Posterior cingulate gyrus (tissue), 11 donors: Measurements from ENCODE around the gene KLHDC8A.
A peak's percentile ranks its signal among the peaks of the same experiment; 100 is the strongest.
"Not testable (repeated sequence)": the region's sequence is repeated elsewhere in the genome, so short reads cannot be mapped to it uniquely, and the experiment has no call there.

Experiments used
- DNase-seq, 10 donors: peaks; one replicate each; pipeline versions ENCODE4 v3.0.0 to v3.0.0-alpha.2; 2020 to 2021; ENCODE audit warnings: mixed read lengths in 3 of 10
- intact Hi-C: fragments of 100-400 bp; cut with DNase I; formaldehyde crosslinking; loops from one replicate; pipeline ENCODE4 v1.15.1; 2023

The KLHDC8A gene

DNA sequence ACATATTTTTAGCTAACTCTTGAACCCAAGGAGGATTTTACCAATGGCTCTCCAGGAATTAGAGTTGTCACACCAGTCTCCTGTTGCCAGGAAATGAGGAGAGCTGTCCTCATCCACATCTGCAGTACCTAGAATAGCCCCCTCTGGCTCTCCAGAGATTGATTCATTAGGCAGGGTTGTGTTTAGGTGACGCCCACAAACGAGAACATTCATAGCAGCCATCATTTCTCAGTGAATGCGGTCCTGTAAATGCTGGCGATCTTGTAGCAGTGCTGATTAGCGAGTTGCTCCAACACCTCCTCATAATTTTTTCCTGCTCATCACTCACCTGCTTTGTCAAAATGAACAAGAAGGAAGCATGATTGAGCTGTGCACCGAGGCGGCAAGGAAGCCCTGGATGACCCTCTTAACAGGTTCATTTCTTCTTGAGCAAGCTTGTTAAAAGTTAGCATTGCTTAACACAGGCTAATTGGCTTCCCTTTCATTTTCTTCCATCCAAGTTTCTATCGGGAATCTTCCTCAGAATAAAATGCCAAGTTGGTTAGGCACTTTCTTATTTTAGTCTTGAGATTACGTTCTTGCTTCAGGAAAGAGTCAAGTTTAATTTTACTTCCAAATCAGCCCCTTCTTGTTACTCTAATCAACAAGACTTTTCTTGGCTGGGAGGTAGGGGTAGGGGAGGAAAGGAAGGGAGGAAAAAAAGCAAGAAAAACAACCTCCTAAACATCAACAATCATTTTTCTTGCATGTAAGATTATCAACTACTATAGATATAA, 16.5 kb upstream of the KLHDC8A start:
- intact Hi-C loops, result no loop called here
- DNase-seq, result no peak

DNA sequence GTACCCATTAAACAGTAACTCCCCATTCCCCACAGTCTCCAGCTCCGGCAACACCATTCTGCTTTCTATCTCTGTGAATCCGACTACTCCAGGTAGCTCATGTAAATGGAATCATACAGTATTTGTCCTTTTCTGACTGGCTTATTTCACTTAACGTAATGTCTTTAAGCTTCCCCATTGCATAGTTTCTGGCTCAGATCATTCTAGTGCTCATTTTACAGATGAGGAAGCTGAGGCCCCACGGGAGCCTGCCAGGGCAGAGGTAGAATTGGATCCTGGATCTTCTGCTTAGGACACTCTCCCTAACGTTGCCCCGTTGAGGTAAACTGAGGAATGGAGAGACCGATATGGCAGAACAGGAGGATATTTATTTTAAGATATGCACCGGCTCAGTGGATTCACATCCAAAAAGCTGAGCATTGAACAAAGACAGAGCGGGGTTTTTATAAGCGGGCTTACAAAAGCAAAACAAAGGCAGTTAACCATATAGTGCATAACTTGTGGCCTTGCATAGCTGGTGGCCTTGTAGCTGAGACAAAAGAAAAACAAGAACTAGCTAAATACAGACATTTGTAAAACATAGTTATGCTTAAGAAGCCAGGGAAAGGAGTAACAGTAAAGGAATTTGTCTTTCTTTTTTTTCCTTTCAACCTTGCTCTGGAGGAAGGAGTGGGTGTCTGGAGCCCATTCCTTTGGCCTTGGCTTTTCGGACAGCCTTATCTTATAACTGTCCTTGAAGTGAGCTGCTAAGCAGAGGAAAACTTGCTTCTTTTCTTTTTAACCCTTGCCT, 15.3 kb upstream of the KLHDC8A start:
- DNase-seq, result no peak
- intact Hi-C loops, result no loop called here

DNA sequence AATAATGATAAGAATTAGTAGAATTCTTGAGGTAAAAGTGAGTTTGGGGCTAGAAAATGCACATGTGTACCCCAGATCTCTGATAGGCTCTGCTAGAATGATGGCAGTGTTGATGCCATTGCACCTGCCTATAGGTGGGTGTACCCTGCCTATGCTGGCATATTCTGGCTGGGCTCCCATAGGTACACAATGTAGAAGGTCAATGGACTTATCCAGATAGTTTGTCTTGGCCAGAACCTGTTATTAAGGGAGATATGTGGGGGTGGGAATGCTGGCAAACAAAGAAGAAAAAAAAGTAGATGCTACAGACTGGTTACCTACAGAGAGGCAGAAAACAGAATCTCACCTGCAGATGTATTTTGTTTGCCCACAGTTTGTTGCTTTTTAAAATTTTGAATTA, 14.1 kb upstream of the KLHDC8A start:
- no peak for DNase-seq
- intact Hi-C loops, result no loop called here

DNA sequence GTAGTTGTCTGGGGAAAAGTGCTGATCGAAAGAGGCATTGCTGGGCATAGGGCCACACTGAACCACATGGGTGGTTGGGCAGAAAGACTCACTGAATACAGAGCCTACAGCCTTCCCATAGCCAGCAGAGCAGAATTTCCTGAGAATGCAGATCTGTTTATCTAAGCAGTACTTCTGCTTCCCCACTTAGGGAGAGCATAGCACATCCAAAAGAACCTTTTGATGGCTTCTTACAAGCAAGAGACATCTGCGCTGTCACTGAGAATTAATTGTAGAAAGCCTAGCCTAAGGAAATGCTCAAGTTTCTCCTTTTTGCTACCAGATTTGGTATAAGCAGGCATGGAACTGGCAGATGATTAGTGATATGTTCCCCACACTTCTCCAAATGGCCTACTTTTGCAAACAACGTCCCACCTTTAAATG, 13.0 kb upstream of the KLHDC8A start:
- DNase-seq, result peak in 2 of 10 donors; percentile 52 to 89
- intact Hi-C loops, result no loop called here

DNA sequence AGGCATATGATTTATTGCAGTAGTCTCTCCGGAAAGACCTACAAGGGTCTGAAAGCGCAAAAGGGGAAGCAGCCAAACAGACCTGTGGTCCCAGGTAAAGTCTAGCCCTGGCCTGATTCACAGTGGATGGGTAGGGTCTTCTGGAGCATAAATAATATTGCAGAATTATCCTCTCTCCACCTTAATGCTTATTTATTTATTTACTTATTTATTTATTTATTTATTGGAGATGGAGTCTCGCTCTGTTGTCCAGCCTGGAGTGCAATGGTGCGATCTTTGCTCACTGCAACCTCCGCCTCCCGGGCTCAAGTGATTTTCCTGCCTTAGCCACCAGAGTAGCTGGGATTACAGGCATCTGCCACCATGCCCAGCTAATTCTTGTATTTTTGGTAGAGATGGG, 11.8 kb upstream of the KLHDC8A start:
- no peak for DNase-seq
- intact Hi-C loops, result no loop called here

DNA sequence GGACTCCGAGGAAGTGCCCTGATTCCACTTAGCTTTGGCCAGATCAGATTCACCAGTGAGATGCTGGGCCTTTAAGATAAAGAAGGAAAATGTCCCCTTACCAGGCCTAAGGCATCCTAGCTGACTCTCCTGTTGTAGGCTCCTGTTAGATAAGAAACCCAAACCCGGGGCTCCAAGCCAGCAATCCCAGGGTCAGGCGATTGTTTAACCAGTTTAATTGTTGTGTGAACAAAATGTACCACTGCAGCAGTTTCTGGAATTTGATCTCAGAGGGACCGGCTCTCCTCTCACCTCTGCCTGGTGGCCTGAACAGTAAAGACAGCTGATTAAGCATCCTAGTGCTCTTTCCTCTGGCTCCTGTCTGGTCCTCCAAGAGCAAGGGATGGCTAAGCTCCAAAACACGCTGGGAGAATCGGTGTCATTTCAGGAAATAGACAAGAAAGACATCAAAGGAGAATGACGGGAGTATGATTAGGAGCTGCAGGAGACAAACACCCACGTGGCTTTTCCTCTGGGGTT, 9.3 kb upstream of the KLHDC8A start:
- intact Hi-C loops, result no loop called here
- no peak for DNase-seq

DNA sequence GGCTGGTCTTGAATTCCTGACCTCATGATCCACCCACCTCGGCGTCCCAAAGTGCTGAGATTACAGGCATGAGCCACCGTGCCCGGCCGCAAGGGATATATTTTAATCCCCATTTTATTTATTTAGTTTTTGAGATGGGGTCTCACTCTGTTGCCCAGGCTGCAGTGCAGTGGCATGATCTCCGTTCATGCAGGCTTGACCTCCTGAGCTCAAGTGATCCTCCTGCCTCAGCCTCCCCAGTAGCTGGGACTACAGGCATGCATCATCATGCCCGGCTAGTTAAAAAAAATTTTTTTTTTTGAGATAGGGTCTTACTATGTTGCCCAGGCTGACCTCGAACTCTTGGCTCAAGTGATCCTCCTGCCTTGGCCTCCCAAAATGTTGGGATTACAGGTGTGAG, 8.4 kb upstream of the KLHDC8A start:
- intact Hi-C loops, DNase-seq: not testable (repeated sequence)

DNA sequence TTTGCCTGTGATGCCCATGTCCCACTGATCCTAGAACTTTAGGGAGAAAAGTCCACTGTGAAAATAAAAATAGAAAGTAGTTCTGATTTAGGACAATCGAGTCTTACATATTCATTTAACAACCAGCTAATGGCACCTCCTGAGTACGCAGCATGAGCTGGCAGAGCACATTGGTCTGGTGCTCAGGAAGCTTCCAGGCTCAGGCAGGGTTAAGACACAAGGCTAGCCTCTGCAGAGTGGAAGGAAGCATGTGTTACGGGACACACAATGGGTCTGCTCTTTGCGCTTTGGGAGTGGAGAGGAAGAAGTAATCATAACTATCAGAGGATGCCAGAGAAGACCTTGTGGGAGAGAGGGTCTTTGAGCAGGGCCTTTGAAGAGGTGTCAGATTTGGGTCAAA, 4.2 kb upstream of the KLHDC8A start:
- intact Hi-C loops, result no loop called here
- DNase-seq, result peak in 1 of 10 donors; percentile 68

DNA sequence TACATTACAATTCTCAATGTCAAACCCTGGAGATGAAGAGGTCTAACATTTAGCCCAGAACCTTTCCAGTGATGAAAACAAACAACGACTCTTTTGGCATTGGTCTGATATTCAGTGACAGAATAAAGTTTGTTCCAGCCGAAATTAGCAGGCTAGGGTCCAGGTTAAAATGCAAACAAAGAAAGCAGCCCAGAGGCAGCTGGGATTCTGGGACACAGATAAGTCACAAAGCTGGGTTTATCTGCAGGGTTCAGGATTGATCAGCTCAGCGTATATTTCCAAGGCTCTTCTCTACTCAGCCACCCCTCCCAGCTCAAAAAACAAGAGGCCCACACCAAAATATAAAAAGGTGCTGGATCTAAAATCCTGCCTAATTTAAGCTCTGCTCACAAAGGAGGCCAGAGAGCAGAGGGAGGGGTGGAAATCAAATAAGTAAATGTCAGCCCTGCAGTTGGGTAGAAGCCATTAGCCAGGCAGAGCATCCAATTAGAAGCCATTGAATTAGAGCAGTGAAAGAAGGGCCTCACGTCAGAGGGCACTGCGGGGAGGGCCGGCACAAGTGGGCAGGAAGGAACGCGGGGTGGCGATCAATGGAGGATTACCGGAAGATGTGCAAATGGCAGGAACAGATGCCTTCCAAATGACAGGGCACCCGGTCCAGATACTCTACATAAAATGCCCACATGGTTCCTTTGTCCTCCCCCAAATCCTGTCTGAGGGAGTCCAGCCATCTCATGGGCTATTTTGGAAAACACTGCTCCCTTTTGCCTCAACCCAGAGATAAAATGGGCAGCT, 3.2 kb upstream of the KLHDC8A start:
- intact Hi-C loops, result no loop called here
- peak in 8 of 10 donors; percentile 45 to 91 (median 56) for DNase-seq

DNA sequence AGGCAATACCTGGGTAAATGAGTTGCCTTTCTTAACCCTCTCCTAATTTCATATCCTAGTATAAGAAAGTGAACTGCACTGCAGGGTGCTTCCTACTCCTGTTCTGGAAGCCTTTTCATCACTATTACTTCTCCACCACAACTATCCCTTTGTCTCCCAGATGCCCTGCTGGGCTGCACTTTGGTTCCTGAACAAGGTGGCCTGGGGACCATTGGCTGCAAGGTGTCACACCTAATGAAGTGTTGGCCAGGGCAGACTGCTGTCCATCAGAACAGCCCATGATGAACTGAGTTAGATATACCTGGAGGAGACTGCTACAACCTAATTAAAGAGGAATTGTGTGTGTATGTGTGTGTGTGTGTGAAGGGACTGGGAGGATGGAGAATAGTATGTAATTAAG, 1.9 kb upstream of the KLHDC8A start:
- intact Hi-C loops, result no loop called here
- DNase-seq, result peak in 1 of 10 donors; percentile 54

DNA sequence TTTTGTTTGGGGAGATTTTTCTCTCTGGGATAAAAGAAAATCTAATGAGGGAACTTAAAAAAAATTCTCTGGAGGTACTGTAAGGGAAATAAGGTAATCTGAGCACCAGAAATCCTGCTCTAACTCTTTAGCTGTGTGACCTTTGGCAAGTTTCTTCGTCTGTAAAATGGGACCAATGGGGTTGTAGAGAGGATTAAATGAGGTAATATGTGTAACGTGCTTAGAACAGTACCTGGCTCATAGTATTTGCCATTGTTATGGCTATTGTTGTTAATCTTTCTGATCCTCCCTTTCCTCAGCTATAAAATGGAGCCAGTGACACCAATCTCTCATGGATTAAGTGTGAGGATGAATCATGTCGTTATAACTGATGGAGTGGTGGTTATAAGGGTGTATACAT, 845 bp upstream of the KLHDC8A start:
- intact Hi-C loops, result no loop called here
- no peak for DNase-seq

DNA sequence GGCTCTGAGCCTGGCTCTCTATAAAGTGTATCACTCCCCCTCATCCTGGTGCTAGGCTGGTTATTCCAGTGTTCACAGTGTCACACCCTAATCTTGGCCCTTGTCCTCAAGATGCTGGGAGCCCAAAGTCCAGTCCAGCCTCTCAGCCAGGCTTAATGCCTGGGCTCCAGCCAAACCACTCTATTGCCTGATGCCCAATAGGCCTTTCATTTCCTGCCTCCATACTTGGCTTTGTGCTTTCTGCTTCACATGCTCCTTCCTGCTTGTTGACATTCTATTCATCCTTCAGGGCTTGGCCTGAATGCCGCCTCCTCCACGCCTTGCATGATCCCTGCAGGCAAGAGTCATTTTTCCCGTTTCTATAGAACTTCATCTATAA, 1.7 kb downstream of the KLHDC8A start:
- DNase-seq, result peak in 2 of 10 donors; percentile 45 to 56
- intact Hi-C loops, result no loop called here

DNA sequence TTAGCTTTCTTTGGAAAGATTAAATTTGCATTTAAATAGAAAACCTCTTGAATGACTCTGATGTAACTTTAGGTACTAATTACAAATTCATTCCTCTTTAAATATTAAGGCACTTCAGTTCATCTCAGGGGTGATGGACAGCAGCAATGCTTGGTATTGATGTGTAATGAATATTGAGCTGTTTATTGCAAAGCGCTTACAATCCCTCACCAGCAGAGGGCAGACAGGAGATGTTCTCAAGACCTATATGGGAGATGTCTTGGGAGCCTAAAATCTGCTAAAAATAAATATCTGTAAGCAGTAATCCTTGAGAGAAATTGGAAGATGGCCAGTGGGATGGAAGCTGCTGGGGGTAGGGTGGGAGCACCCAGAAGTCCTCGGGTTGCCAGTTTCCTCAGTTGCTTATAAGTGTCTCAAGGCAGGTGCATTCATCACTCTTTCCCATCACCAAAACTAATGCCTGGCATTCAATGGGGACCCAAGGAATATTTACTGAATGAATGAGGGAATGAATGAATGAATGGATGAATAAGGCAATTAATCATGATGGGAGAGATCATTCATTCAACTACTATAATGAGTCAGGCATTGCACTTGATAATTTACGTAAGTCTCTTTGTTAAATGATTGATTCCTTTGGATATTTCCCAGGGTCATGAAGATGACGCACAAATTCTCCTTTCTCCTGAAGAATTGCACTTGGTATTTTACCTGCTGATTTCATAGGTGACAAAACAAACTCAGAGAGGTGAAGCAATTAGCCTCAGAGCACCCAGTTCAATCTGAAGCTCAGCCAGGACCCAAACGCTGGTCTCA, 2.3 kb downstream of the KLHDC8A start:
- DNase-seq, result peak in 5 of 10 donors; percentile 32 to 82 (median 64)
- intact Hi-C loops, result loop anchor here (1.0 kb wide), 1 partner anchor 134 kb away; no protein-coding TSS in a partner anchor

DNA sequence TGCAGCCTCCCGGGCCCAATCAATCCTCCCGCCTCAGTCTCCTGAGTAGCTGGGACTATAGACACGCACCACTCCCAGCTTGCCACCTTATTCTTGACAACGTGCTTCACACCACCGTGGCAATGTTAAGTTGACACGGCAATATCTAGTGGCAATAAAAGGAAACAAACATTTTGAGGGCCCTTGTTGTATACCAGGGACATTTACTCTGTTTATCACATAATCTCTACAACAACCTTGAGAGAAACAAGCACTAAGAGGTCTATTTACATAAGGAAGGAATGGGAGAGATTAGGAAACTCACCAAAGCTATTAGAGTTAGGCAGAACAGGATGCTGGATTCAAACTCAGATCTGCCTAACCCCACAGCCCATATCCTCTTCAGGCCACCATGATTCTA, 3.1 kb downstream of the KLHDC8A start:
- intact Hi-C loops, result loop anchor here (1.0 kb wide), 1 partner anchor 135 kb away; no protein-coding TSS in a partner anchor
- peak in 1 of 10 donors; percentile 43 for DNase-seq

DNA sequence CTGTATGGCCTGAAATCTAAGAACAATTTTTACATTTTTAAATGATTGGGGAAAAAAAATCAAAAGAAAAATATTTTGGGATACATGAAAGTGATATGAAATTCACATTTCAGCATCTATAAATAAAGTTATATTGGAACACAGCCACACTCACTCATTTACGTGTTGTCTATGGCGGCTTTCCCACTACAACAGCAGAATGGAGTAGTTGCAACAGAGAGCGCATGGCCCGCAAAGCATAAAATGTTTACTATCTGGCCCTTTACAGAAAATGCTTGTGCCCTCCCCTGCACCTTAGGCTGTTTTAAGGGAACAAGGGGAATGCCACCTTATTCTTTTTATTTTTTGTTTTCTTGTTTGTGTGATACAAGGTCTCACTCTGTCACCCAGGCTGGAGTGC, 3.5 kb downstream of the KLHDC8A start:
- no peak for DNase-seq
- intact Hi-C loops, result no loop called here

DNA sequence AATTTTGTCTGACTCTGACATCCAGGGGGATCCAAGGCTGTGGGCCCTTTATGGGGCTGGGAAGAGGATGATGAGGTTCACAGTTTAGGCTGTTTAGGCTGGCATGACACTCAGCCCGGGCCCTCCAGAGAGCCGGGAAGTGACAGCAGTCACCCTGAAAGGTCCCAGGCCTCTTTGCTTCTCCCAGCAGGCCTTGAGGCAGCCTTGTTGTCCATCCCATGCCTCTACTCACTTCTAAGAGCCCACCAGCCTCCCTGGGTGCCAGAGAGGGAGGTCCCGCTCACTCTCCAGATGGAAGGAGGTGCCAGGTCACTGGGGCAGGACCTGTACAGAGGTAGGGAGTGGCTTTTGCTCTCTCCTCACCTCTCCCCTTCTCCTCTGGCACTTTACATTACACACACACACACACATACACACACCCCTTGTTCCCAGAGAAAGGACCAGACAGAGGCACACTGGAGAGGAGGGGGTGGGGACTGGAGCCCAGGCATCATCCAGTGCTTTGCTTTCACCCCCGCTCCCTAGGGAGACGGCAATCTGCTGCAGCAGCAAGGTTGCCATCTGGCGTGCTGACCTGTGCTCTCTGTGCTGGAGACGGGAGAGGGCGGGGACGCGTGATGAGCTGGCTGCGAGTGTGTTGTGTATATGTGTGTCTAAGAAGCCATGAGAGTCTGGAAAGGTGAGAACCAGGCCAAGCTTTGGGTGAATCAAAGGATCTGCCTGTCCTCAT, 4.6 kb downstream of the KLHDC8A start:
- peak in 1 of 10 donors; percentile 61 for DNase-seq
- intact Hi-C loops, result no loop called here

DNA sequence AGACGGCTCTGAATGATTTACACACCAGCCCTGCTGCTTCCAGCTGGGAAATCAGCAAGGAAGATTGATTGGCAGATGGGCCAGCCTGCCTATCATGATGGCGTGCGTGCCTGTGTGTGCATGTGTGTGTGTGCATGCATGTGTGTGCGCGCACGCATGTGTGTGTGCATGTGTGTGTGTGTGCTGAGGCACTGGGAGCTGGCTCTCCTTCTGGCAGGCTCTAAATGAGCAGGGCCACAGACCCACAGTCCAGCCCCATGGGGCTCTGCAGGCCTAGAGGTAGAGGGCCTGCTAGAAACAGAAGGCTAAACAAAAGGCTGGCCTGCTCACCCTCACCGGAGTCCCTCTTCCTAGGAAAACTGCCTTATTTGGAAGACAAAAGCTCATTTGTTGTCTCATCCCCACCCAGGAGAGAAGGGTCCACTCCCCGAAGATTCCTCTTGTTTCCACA, 6.0 kb downstream of the KLHDC8A start:
- intact Hi-C loops, result no loop called here
- DNase-seq, result peak in 1 of 10 donors; percentile 30

DNA sequence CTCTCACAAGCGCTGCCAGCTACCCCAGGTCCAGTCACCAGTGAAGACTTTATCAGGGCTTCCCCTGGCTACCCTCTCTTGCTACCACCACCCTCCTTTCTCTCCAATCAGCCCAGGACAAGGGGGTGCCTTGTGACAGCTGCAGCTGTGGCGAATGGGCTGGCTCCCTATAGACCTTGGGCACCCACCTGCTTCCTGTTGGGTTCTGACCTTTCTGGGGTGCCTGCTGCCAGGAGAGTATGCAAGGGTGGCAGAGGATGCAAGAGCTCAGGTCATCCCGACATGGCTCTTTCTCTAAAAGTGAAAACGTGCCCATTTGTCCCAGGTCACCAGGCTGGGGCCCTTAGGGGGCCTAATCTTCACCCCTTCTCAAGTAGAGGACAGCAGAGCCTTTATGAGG, 6.6 kb downstream of the KLHDC8A start:
- intact Hi-C loops, result no loop called here
- peak in 1 of 10 donors; percentile 65 for DNase-seq
